H9 (cell line): ENCODE data around the gene HERC4. TPM values are rescaled to one million over a fixed set of nuclear protein-coding genes. Genes with fewer than 3 reads are reported as not detected.

Source experiments
- DNase-seq: peaks from one replicate; pipeline ENCODE4 v3.0.0-alpha.2; 2017
- H2AFZ ChIP-seq: one replicate; pipeline ENCODE4 v1.6.1; 2013; ENCODE audit warnings: mild to moderate bottlenecking, low read length, control low read depth, moderate library complexity
- H2AK5ac ChIP-seq: 2 replicates; pipeline ENCODE4 v1.6.1; 2013; ENCODE audit warnings: low read length, control low read depth, mixed read lengths; ENCODE audit not compliant: insufficient read length
- H2BK120ac ChIP-seq: one replicate; pipeline ENCODE4 v1.6.1; 2013; ENCODE audit warnings: low read depth, mild to moderate bottlenecking, low read length, control low read depth, inconsistent platforms; ENCODE audit not compliant: poor library complexity, severe bottlenecking
- H2BK12ac ChIP-seq: 2 replicates; pipeline ENCODE4 v1.6.1; 2013; ENCODE audit warnings: low read length, control low read depth, mixed read lengths, low read depth; ENCODE audit not compliant: insufficient read length
- H2BK15ac ChIP-seq: 2 replicates; pipeline ENCODE4 v1.6.1; 2013; ENCODE audit warnings: low read depth, low read length, control low read depth
- H2BK20ac ChIP-seq: one replicate; pipeline ENCODE4 v1.6.1; 2013; ENCODE audit warnings: low read depth, mild to moderate bottlenecking, low read length, control low read depth, inconsistent platforms; ENCODE audit not compliant: poor library complexity, severe bottlenecking
- H2BK5ac ChIP-seq: 2 replicates; pipeline ENCODE4 v1.6.1; 2013; ENCODE audit warnings: low read length, control low read depth, mixed read lengths; ENCODE audit not compliant: insufficient read length
- H3K14ac ChIP-seq: 2 replicates; pipeline ENCODE4 v1.6.1; 2013; ENCODE audit warnings: low read length, control low read depth; ENCODE audit not compliant: insufficient read depth
- H3K18ac ChIP-seq: 2 replicates; pipeline ENCODE4 v1.6.1; 2013; ENCODE audit warnings: low read depth, mild to moderate bottlenecking, mixed read lengths, low read length, control low read depth; ENCODE audit not compliant: insufficient read length
- H3K23ac ChIP-seq: 2 replicates; pipeline ENCODE4 v1.6.1; 2013; ENCODE audit warnings: low read length, control low read depth, mixed read lengths, low read depth; ENCODE audit not compliant: insufficient read length
- H3K23me2 ChIP-seq: 2 replicates; pipeline ENCODE4 v1.6.1; 2013; ENCODE audit warnings: low read depth, mild to moderate bottlenecking, mixed read lengths, low read length, control low read depth; ENCODE audit not compliant: insufficient read length, poor library complexity, severe bottlenecking
- H3K27ac ChIP-seq: 2 replicates; pipeline ENCODE4 v1.5.1; 2013; ENCODE audit warnings: low read length, control low read depth, mixed read lengths, low read depth; ENCODE audit not compliant: insufficient read length
- H3K27me3 ChIP-seq: 2 replicates; pipeline ENCODE4 v1.6.1; 2013; ENCODE audit warnings: low read length, control low read depth, inconsistent platforms; ENCODE audit not compliant: insufficient read depth
- H3K4ac ChIP-seq: 2 replicates; pipeline ENCODE4 v1.6.1; 2013; ENCODE audit warnings: low read depth, mild to moderate bottlenecking, control low read depth, inconsistent platforms, low read length, moderate library complexity
- H3K4me1 ChIP-seq: 2 replicates; pipeline ENCODE4 v1.6.1; 2013; ENCODE audit warnings: low read length, control low read depth, inconsistent platforms; ENCODE audit not compliant: insufficient read depth
- H3K4me2 ChIP-seq: 2 replicates; pipeline ENCODE4 v1.6.1; 2013; ENCODE audit warnings: low read length, control low read depth, mixed read lengths; ENCODE audit not compliant: insufficient read length, insufficient read depth
- H3K56ac ChIP-seq: 2 replicates; pipeline ENCODE4 v1.6.1; 2013; ENCODE audit warnings: low read depth, mild to moderate bottlenecking, mixed read lengths, low read length, control low read depth; ENCODE audit not compliant: insufficient read length
- H3K79me1 ChIP-seq: 2 replicates; pipeline ENCODE4 v1.6.1; 2013; ENCODE audit warnings: low read depth, mild to moderate bottlenecking, moderate library complexity, low read length, control low read depth, inconsistent platforms; ENCODE audit not compliant: insufficient read depth, poor library complexity, severe bottlenecking
- H3K79me2 ChIP-seq: 2 replicates; pipeline ENCODE4 v1.6.1; 2013; ENCODE audit warnings: low read length, control low read depth, inconsistent platforms; ENCODE audit not compliant: insufficient read depth
- H3K9ac ChIP-seq: 2 replicates; pipeline ENCODE4 v1.6.1; 2013; ENCODE audit warnings: low read length, control low read depth, mixed read lengths; ENCODE audit not compliant: insufficient read length; ENCODE audit errors: extremely low read depth
- H3K9me3 ChIP-seq: one replicate; pipeline ENCODE4 v1.6.1; 2013; ENCODE audit warnings: low read depth, low read length, inconsistent platforms; ENCODE audit not compliant: control insufficient read depth
- H3T11ph ChIP-seq: one replicate; pipeline ENCODE4 v1.6.1; 2013; ENCODE audit warnings: mild to moderate bottlenecking, low read length, control low read depth, inconsistent platforms
- H4K20me1 ChIP-seq: one replicate; pipeline ENCODE4 v1.6.1; 2013; ENCODE audit not compliant: control insufficient read depth, insufficient read length, insufficient read depth
- H4K5ac ChIP-seq: 2 replicates; pipeline ENCODE4 v1.6.1; 2013; ENCODE audit warnings: low read depth, mild to moderate bottlenecking, mixed read lengths, low read length, control low read depth; ENCODE audit not compliant: insufficient read length
- H4K8ac ChIP-seq: replicated peaks from 2 replicates; pipeline ENCODE4 v1.6.1; 2013; ENCODE audit warnings: low read length, control low read depth, mixed read lengths, low read depth; ENCODE audit not compliant: insufficient read length
- H4K91ac ChIP-seq: 2 replicates; pipeline ENCODE4 v1.6.1; 2013; ENCODE audit warnings: low read depth, mild to moderate bottlenecking, moderate library complexity, mixed read lengths, low read length, control low read depth; ENCODE audit not compliant: insufficient read length
- H3K27ac Mint-ChIP-seq, 3 experiments: 2 replicates in 2 of 3; 3 replicates in 1 of 3; pipeline ENCODE4 v1.8.0; 2020 to 2021; ENCODE audit warnings: mixed read lengths in 3 of 3, mild to moderate bottlenecking in 1 of 3, moderate library complexity in 1 of 3
- H3K27me3 Mint-ChIP-seq: 2 replicates; pipeline ENCODE4 v1.8.0; 2021; ENCODE audit warnings: low read depth, mild to moderate bottlenecking, moderate library complexity, mixed read lengths
- H3K36me3 Mint-ChIP-seq, 3 experiments: 2 replicates in 2 of 3; 3 replicates in 1 of 3; pipeline ENCODE4 v1.8.0; 2020 to 2021; ENCODE audit warnings: low read depth in 3 of 3, mixed read lengths in 3 of 3; ENCODE audit not compliant: insufficient read depth in 1 of 3
- H3K4me1 Mint-ChIP-seq, 2 experiments: 2 replicates each; pipeline ENCODE4 v1.8.0; 2020; ENCODE audit warnings: mixed read lengths in 2 of 2
- H3K4me3 Mint-ChIP-seq, 2 experiments: 2 replicates in 1 of 2; 3 replicates in 1 of 2; pipeline ENCODE4 v1.8.0; 2020 to 2021; ENCODE audit warnings: mild to moderate bottlenecking in 2 of 2, mixed read lengths in 2 of 2, moderate library complexity in 1 of 2
- H3K9me3 Mint-ChIP-seq, 2 experiments: 2 replicates in 1 of 2; 3 replicates in 1 of 2; pipeline ENCODE4 v1.8.0; 2020; ENCODE audit warnings: mild to moderate bottlenecking in 2 of 2, mixed read lengths in 2 of 2, moderate library complexity in 1 of 2
- WGBS: extraction: QIAGEN DNeasy Blood & Tissue Kit; methylation state at CpG from one replicate; pipeline ENCODE4 v1.1.7; 2013; ENCODE audit warnings: missing lambda C conversion rate, low lambda C conversion rate, mixed read lengths; ENCODE audit not compliant: insufficient read length; ENCODE audit errors: extremely low coverage; 5-methylcytosine and 5-hydroxymethylcytosine counted together
- total RNA-seq: library from RNA; stranded (reverse); gene quantifications from 2 replicates; pipeline ENCODE4 v1.2.1, GENCODE V29; 2021
- TF ChIP-seq, protein P1 (sequence below): fragments of 200-600 bp; sonication (generic); conservative IDR thresholded peaks from 3 replicates; pipeline ENCODE4 v1.8.0; 2021; ENCODE audit warnings: antibody characterized with exemption, mild to moderate bottlenecking

HERC4 gene
- total RNA-seq, 1 experiment from 2014 or later, result 24.5 TPM

DNA sequence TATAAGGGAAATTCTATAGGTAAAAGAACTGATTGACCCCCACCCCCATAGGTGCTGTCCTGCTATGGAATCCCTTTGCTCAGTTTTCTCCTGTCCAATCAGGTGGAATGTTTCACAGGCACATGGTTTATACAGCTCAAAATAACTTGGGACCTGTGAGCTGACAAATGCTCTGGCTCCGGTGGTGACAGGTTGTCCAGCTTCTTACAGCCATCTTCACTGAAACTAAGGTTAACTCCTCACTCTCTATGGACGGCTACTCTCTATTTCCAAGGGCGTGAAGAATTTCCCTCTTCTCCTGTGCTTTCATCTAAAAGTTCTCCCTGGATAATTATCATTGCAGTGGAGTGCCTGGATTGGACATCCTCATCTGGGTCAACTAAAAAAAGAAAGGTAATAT, 34.2 kb upstream of the HERC4 start, which contains the start of gene MYPN:
TSS of gene MYPN (plus strand) at position 158 of the 400 bp plus-strand sequence. CDS start 11,951 bp downstream, outside the sequence.
- H3K9me3 Mint-ChIP-seq, result no peaks in the 10 kb centered on the region
- Histone ChIP-seq H3K79me2 (no peaks in the 10 kb centered on the region), H3K23ac (no peak within 1 kb of the TSS), H3K27ac (no peak within 1 kb of the TSS), H3T11ph (no peak within 1 kb of the TSS), H4K20me1 (no peaks in the 10 kb centered on the region), H3K4me2 (no peak within 1 kb of the TSS), H2BK15ac (no peak within 1 kb of the TSS), H2BK12ac (no peak within 1 kb of the TSS), H4K91ac (no peak within 1 kb of the TSS), H3K14ac (no peak within 1 kb of the TSS), H2AFZ (no peak within 1 kb of the TSS), H2BK120ac (no peak within 1 kb of the TSS), H3K23me2 (no peaks in the 10 kb centered on the region), H3K27me3 (no peaks in the 10 kb centered on the region), H4K5ac (no peak within 1 kb of the TSS), H3K4me1 (no peaks in the 10 kb centered on the region), H2BK5ac (no peak within 1 kb of the TSS), H2BK20ac (no peak within 1 kb of the TSS), H3K56ac (no peak within 1 kb of the TSS), H3K18ac (no peak within 1 kb of the TSS), H3K4ac (no peak within 1 kb of the TSS), H3K9me3 (no peaks in the 10 kb centered on the region), H3K9ac (no peak within 1 kb of the TSS), H4K8ac (no peak within 1 kb of the TSS), H2AK5ac (no peak within 1 kb of the TSS), H3K79me1 (no peaks in the 10 kb centered on the region)
- no CpG with 5 or more reads among the region's 3 CpGs for WGBS
- H3K4me1 Mint-ChIP-seq, result peaks cover 0 to 9% of the 10 kb centered on the region in 2 experiments; a peak in 2 of 4 replicates
- H3K27ac Mint-ChIP-seq, result no peak within 1 kb of the TSS
- H3K27me3 Mint-ChIP-seq, result no peaks in the 10 kb centered on the region
- TF ChIP-seq, protein P1, sequence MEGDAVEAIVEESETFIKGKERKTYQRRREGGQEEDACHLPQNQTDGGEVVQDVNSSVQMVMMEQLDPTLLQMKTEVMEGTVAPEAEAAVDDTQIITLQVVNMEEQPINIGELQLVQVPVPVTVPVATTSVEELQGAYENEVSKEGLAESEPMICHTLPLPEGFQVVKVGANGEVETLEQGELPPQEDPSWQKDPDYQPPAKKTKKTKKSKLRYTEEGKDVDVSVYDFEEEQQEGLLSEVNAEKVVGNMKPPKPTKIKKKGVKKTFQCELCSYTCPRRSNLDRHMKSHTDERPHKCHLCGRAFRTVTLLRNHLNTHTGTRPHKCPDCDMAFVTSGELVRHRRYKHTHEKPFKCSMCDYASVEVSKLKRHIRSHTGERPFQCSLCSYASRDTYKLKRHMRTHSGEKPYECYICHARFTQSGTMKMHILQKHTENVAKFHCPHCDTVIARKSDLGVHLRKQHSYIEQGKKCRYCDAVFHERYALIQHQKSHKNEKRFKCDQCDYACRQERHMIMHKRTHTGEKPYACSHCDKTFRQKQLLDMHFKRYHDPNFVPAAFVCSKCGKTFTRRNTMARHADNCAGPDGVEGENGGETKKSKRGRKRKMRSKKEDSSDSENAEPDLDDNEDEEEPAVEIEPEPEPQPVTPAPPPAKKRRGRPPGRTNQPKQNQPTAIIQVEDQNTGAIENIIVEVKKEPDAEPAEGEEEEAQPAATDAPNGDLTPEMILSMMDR, result no peak
- no peaks in the 10 kb centered on the region for H3K36me3 Mint-ChIP-seq
- no peak for DNase-seq
- H3K4me3 Mint-ChIP-seq, result no peak within 1 kb of the TSS
